Astrocyte (in vitro differentiated cells and primary cell): ENCODE results near the gene ANAPC1. TPM values are rescaled to one million over a fixed set of nuclear protein-coding genes. Genes with fewer than 3 reads are reported as not detected.
"Not testable (repeated sequence)": the region's sequence is repeated elsewhere in the genome, so short reads cannot be mapped to it uniquely, and the experiment has no call there.

Experiments
- DNase-seq: peaks from one replicate; pipeline ENCODE4 v3.0.0-alpha.2; 2010; ENCODE audit warnings: low read depth
- FAIRE-seq: peaks from 2 replicates; lab custom pipeline; 2011; peaks lifted over from hg19 to GRCh38; lab: Jason Lieb, UNC
- H2AFZ ChIP-seq: 2 replicates; pipeline ENCODE4 v1.6.0; 2012; ENCODE audit warnings: low read depth, low read length, inconsistent platforms
- H3K27ac ChIP-seq: 2 replicates; pipeline ENCODE4 v1.5.1; 2011; ENCODE audit warnings: low read depth, low read length, inconsistent platforms
- H3K27me3 ChIP-seq: 2 replicates; pipeline ENCODE4 v1.6.0; 2011; ENCODE audit warnings: low read length, inconsistent platforms; ENCODE audit not compliant: insufficient read depth
- H3K36me3 ChIP-seq: 2 replicates; pipeline ENCODE4 v1.5.1; 2011; ENCODE audit warnings: low read length, inconsistent platforms; ENCODE audit not compliant: insufficient read depth
- H3K4me1 ChIP-seq: 2 replicates; pipeline ENCODE4 v1.5.1; 2011; ENCODE audit warnings: low read length, inconsistent platforms; ENCODE audit not compliant: insufficient read depth
- H3K4me2 ChIP-seq: 2 replicates; pipeline ENCODE4 v1.6.0; 2012; ENCODE audit warnings: low read length, inconsistent platforms
- H3K4me3 ChIP-seq: 2 replicates; pipeline ENCODE4 v1.5.1; 2011; ENCODE audit warnings: low read depth, mild to moderate bottlenecking, low read length, inconsistent platforms; ENCODE audit not compliant: insufficient read depth
- H3K79me2 ChIP-seq: 2 replicates; pipeline ENCODE4 v1.6.0; 2012; ENCODE audit warnings: mild to moderate bottlenecking, low read length, inconsistent platforms; ENCODE audit not compliant: insufficient read depth
- H3K9ac ChIP-seq: 2 replicates; pipeline ENCODE4 v1.6.0; 2012; ENCODE audit warnings: mild to moderate bottlenecking, low read length, inconsistent platforms
- H3K9me3 ChIP-seq: 2 replicates; pipeline ENCODE4 v1.5.1; 2012; ENCODE audit warnings: low read depth, mild to moderate bottlenecking, low read length, inconsistent platforms; ENCODE audit not compliant: insufficient read depth
- H4K20me1 ChIP-seq: 2 replicates; pipeline ENCODE4 v1.6.0; 2012; ENCODE audit warnings: low read length, inconsistent platforms; ENCODE audit not compliant: insufficient read depth
- H3K27ac Mint-ChIP-seq: one replicate; pipeline ENCODE4 v1.8.0; 2021; ENCODE audit warnings: mild to moderate bottlenecking, mixed read lengths; ENCODE audit not compliant: unreplicated experiment
- H3K27me3 Mint-ChIP-seq: one replicate; pipeline ENCODE4 v1.8.0; 2021; ENCODE audit warnings: low read depth, mixed read lengths; ENCODE audit not compliant: unreplicated experiment
- H3K36me3 Mint-ChIP-seq: one replicate; pipeline ENCODE4 v1.8.0; 2021; ENCODE audit warnings: low read depth, mixed read lengths; ENCODE audit not compliant: unreplicated experiment
- H3K4me1 Mint-ChIP-seq: one replicate; pipeline ENCODE4 v1.8.0; 2021; ENCODE audit warnings: low read depth, mixed read lengths; ENCODE audit not compliant: unreplicated experiment
- H3K4me3 Mint-ChIP-seq: one replicate; pipeline ENCODE4 v1.8.0; 2021; ENCODE audit warnings: mild to moderate bottlenecking, moderate library complexity, mixed read lengths; ENCODE audit not compliant: unreplicated experiment
- H3K9me3 Mint-ChIP-seq: one replicate; pipeline ENCODE4 v1.8.0; 2021; ENCODE audit warnings: mild to moderate bottlenecking, mixed read lengths; ENCODE audit not compliant: unreplicated experiment
- total RNA-seq: library from RNA; stranded (reverse); gene quantifications from 2 replicates; pipeline ENCODE4 v1.2.1, GENCODE V29; 2021

The ANAPC1 gene
- total RNA-seq, 1 donor from 2014 or later, result 40.7 TPM

- H3K9me3 Mint-ChIP-seq, H3K27me3 ChIP-seq, H3K4me1 ChIP-seq, H3K36me3 ChIP-seq, H3K27ac Mint-ChIP-seq, H3K27ac ChIP-seq, H3K4me3 ChIP-seq, H3K9me3 ChIP-seq, H3K4me2 ChIP-seq, H3K27me3 Mint-ChIP-seq, H3K36me3 Mint-ChIP-seq, H3K79me2 ChIP-seq, H2AFZ ChIP-seq, H3K4me1 Mint-ChIP-seq, H4K20me1 ChIP-seq, H3K4me3 Mint-ChIP-seq, DNase-seq, H3K9ac ChIP-seq, FAIRE-seq: not testable (repeated sequence)
These were observed 45.0 kb downstream of the ANAPC1 start for GRCh38 chr2:111838992-111839391.

- not testable (repeated sequence) for H3K27ac Mint-ChIP-seq, H3K4me1 Mint-ChIP-seq, H3K4me1 ChIP-seq, H3K9me3 ChIP-seq, H3K9ac ChIP-seq, H2AFZ ChIP-seq, H3K36me3 ChIP-seq, H3K4me2 ChIP-seq, H3K79me2 ChIP-seq, H3K27me3 Mint-ChIP-seq, FAIRE-seq, H4K20me1 ChIP-seq, H3K9me3 Mint-ChIP-seq, H3K4me3 Mint-ChIP-seq, H3K4me3 ChIP-seq, H3K27me3 ChIP-seq, DNase-seq, H3K27ac ChIP-seq, H3K36me3 Mint-ChIP-seq
These were observed 49.8 kb downstream of the ANAPC1 start for GRCh38 chr2:111834221-111834620.

- H3K9ac ChIP-seq, H3K4me1 ChIP-seq, H3K36me3 Mint-ChIP-seq, H3K27ac Mint-ChIP-seq, H3K4me3 ChIP-seq, H3K4me1 Mint-ChIP-seq, H3K36me3 ChIP-seq, H2AFZ ChIP-seq, H3K27me3 ChIP-seq, FAIRE-seq, H3K4me2 ChIP-seq, H3K79me2 ChIP-seq, H3K4me3 Mint-ChIP-seq, H3K27me3 Mint-ChIP-seq, DNase-seq, H3K27ac ChIP-seq, H4K20me1 ChIP-seq, H3K9me3 Mint-ChIP-seq, H3K9me3 ChIP-seq: not testable (repeated sequence)
These were observed 53.5 kb downstream of the ANAPC1 start for GRCh38 chr2:111830479-111830878.

- H3K9me3 ChIP-seq, H3K79me2 ChIP-seq, H3K27me3 ChIP-seq, H3K4me2 ChIP-seq, H4K20me1 ChIP-seq, H3K4me1 Mint-ChIP-seq, H3K4me1 ChIP-seq, H2AFZ ChIP-seq, H3K36me3 Mint-ChIP-seq, H3K36me3 ChIP-seq, H3K9me3 Mint-ChIP-seq, H3K27ac Mint-ChIP-seq, FAIRE-seq, H3K4me3 ChIP-seq, H3K27ac ChIP-seq, H3K27me3 Mint-ChIP-seq, H3K4me3 Mint-ChIP-seq, H3K9ac ChIP-seq, DNase-seq: not testable (repeated sequence)
These were observed 55.7 kb downstream of the ANAPC1 start for GRCh38 chr2:111828217-111828766.

- H3K36me3 Mint-ChIP-seq, H3K4me1 Mint-ChIP-seq, H3K4me3 Mint-ChIP-seq, H3K79me2 ChIP-seq, H2AFZ ChIP-seq, H4K20me1 ChIP-seq, H3K27ac Mint-ChIP-seq, H3K27ac ChIP-seq, DNase-seq, H3K9ac ChIP-seq, H3K27me3 Mint-ChIP-seq, H3K9me3 ChIP-seq, H3K9me3 Mint-ChIP-seq, FAIRE-seq, H3K36me3 ChIP-seq, H3K4me2 ChIP-seq, H3K4me1 ChIP-seq, H3K27me3 ChIP-seq, H3K4me3 ChIP-seq: not testable (repeated sequence)
These were observed 70.9 kb downstream of the ANAPC1 start for GRCh38 chr2:111812970-111813622.

- H3K36me3 Mint-ChIP-seq, H3K4me1 Mint-ChIP-seq, H3K4me3 ChIP-seq, H3K27ac ChIP-seq, H3K27me3 Mint-ChIP-seq, H3K79me2 ChIP-seq, H3K4me2 ChIP-seq, H3K9ac ChIP-seq, H4K20me1 ChIP-seq, DNase-seq, H2AFZ ChIP-seq, H3K9me3 ChIP-seq, H3K27ac Mint-ChIP-seq, H3K27me3 ChIP-seq, FAIRE-seq, H3K4me1 ChIP-seq, H3K4me3 Mint-ChIP-seq, H3K36me3 ChIP-seq, H3K9me3 Mint-ChIP-seq: not testable (repeated sequence)
These were observed 93.4 kb downstream of the ANAPC1 start for GRCh38 chr2:111790633-111791032.
